Measurements from ENCODE around the gene CATSPERB.

GRCh38 chr14:91660790-91661189 lies 71.1 kb downstream of the CATSPERB start:
- TF ChIP-seq CTCF (conservative IDR thresholded peaks at IDR 0.05 in 1 of 2, IDR thresholded peaks at IDR 0.05 in 1 of 2; ENCODE audit: extremely low read depth in 1 of 2, insufficient read depth in 1 of 2, low read depth in 1 of 2, low read length in 2 of 2) (no peak), EZH2 (IDR thresholded peaks at IDR 0.05; ENCODE audit: borderline replicate concordance, low read length) (no peak)

All from mammary epithelial cell (primary cell).